Kidney (tissue), 14 donors: ENCODE measurements around the gene QRFP. TPM values are rescaled to one million over a fixed set of nuclear protein-coding genes. Genes with fewer than 3 reads are reported as not detected.

Source experiments
- DNase-seq, 5 donors: peaks; one replicate each; pipeline ENCODE4 v3.0.0-alpha.2; 2013 to 2020
- FAIRE-seq: peaks from 2 replicates; lab custom pipeline; 2012; peaks lifted over from hg19 to GRCh38; lab: Jason Lieb, UNC
- H3K27ac ChIP-seq, 2 donors: one replicate each; pipeline ENCODE4 v1.7.0; 2013; ENCODE audit warnings: low read depth in 2 of 2, low read length in 2 of 2, inconsistent platforms in 1 of 2
- H3K27me3 ChIP-seq: one replicate; pipeline ENCODE4 v1.7.1; 2013; ENCODE audit warnings: low read length, inconsistent platforms; ENCODE audit not compliant: control insufficient read depth, insufficient read depth
- H3K36me3 ChIP-seq, 3 donors: one replicate each; pipeline versions ENCODE4 v1.7.0 to v1.7.1; 2013; ENCODE audit warnings: low read length in 3 of 3, control low read depth in 1 of 3, inconsistent platforms in 1 of 3; ENCODE audit not compliant: insufficient read depth in 3 of 3, control insufficient read depth in 2 of 3
- H3K4me1 ChIP-seq, 3 donors: one replicate each; pipeline versions ENCODE4 v1.7.0 to v1.7.1; 2013; ENCODE audit warnings: low read length in 3 of 3, inconsistent platforms in 1 of 3, low read depth in 1 of 3; ENCODE audit not compliant: control insufficient read depth in 2 of 3, insufficient read depth in 2 of 3
- H3K4me3 ChIP-seq, 3 donors: one replicate each; pipeline versions ENCODE4 v1.7.0 to v1.8.1; 2013; ENCODE audit warnings: low read length in 3 of 3, control low read depth in 1 of 3, inconsistent platforms in 1 of 3
- H3K9ac ChIP-seq, 3 donors: one replicate each; pipeline versions ENCODE4 v1.7.0 to v1.7.1; 2013; ENCODE audit warnings: low read length in 3 of 3, control low read depth in 1 of 3, inconsistent platforms in 1 of 3
- H3K9me3 ChIP-seq, 3 donors: one replicate each; pipeline versions ENCODE4 v1.7.0 to v1.7.1; 2013; ENCODE audit warnings: low read length in 3 of 3, control low read depth in 1 of 3, inconsistent platforms in 1 of 3; ENCODE audit not compliant: control insufficient read depth in 2 of 3, insufficient read depth in 1 of 3
- intact Hi-C: fragments of 100-400 bp; cut with DNase I; formaldehyde crosslinking; loops from one replicate; pipeline ENCODE4 v1.11.1; 2022
- polyA plus RNA-seq: library from polyadenylated mRNA; stranded (reverse); fragments of 350-450 nt; fragmentation: Illumina TruSeq; extraction: RNeasy Lipid Tissue Mini Kit (QIAGEN cat#74804); gene quantifications from one replicate; pipeline ENCODE4 v1.2.3, GENCODE V29; 2014; ENCODE audit warnings: low read depth, low replicate concordance; ENCODE audit not compliant: insufficient read depth
- total RNA-seq: library from RNA; stranded (reverse); fragmentation: NEBNext Ultra II Directional; extraction: Animal tissue kit (Norgen Biotek cat#: 25700); gene quantifications from one replicate; pipeline ENCODE4 v1.2.1, GENCODE V29; 2021
- TF ChIP-seq, protein P1 (sequence below): IDR thresholded peaks from 3 replicates; pipeline ENCODE4 v1.5.1; 2012; ENCODE audit warnings: mild to moderate bottlenecking, moderate library complexity, borderline replicate concordance; ENCODE audit not compliant: insufficient read depth; ENCODE audit errors: extremely low read depth
- donor health status: control.
- donor health status: control.
- donor health status: control.
- donor health status: control.
- donor health status: control.
- donor health status: DM: yes; HTN: yes; CAD: no.
- donor health status: Normal renal cell carcinoma (clear cell type).

Gene QRFP
- total and polyA plus RNA-seq, 2 donors from 2014 or later = not detected

DNA sequence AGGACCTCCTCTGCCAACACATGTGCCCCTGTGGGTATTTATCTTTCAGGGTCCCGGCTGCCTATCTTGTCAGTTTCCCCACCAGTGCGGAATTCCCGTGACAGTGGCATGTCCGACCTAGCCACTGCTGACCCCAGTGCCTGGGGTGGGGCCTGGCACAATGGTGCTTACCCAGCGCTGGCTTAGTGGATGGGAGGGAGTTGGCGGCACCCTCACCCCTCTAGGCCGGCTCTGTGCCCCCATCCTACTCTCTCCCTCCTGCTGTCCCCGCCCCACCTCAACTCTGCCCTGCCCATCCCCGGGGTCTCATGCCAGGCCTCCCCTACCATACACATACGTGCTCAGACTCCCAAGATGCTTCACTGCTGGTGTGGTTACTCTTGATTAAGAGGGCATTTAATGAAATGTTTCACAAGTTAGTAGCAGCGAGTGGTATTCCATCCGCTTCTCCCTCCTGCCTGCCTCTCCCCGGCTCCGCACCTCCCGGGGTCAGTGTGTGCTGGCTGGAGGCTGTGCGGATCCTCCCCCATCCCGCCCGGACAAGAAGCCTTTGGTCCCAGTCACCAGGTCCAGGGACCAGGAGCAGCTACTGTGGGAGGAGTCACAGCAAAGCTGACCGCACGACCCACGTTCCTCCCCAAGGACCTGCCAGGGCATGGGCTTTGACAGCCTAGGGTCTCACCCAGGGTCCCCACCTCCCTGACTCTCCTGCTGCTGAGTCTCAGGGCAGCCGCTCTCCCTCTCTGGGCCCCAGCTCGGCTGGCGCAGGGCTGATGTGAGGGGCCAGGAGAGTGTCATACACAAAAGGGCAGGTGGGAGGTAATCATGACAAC lies 9.5 kb upstream of the QRFP start:
- TF ChIP-seq, protein P1, sequence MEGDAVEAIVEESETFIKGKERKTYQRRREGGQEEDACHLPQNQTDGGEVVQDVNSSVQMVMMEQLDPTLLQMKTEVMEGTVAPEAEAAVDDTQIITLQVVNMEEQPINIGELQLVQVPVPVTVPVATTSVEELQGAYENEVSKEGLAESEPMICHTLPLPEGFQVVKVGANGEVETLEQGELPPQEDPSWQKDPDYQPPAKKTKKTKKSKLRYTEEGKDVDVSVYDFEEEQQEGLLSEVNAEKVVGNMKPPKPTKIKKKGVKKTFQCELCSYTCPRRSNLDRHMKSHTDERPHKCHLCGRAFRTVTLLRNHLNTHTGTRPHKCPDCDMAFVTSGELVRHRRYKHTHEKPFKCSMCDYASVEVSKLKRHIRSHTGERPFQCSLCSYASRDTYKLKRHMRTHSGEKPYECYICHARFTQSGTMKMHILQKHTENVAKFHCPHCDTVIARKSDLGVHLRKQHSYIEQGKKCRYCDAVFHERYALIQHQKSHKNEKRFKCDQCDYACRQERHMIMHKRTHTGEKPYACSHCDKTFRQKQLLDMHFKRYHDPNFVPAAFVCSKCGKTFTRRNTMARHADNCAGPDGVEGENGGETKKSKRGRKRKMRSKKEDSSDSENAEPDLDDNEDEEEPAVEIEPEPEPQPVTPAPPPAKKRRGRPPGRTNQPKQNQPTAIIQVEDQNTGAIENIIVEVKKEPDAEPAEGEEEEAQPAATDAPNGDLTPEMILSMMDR = no peak
- H3K27ac ChIP-seq = no peak overlapping the region
- FAIRE-seq (no peak), DNase-seq (peak in 1 of 5 donors; percentile 57)
- no peaks in the 10 kb centered on the region for H3K4me1 ChIP-seq
- no peaks in the 10 kb centered on the region for H3K27me3 ChIP-seq
- H3K9ac ChIP-seq = no peak overlapping the region
- no peak overlapping the region for H3K4me3 ChIP-seq
- intact Hi-C loops = no loop called here
- no peaks in the 10 kb centered on the region for H3K36me3 ChIP-seq
- no peaks in the 10 kb centered on the region for H3K9me3 ChIP-seq

DNA sequence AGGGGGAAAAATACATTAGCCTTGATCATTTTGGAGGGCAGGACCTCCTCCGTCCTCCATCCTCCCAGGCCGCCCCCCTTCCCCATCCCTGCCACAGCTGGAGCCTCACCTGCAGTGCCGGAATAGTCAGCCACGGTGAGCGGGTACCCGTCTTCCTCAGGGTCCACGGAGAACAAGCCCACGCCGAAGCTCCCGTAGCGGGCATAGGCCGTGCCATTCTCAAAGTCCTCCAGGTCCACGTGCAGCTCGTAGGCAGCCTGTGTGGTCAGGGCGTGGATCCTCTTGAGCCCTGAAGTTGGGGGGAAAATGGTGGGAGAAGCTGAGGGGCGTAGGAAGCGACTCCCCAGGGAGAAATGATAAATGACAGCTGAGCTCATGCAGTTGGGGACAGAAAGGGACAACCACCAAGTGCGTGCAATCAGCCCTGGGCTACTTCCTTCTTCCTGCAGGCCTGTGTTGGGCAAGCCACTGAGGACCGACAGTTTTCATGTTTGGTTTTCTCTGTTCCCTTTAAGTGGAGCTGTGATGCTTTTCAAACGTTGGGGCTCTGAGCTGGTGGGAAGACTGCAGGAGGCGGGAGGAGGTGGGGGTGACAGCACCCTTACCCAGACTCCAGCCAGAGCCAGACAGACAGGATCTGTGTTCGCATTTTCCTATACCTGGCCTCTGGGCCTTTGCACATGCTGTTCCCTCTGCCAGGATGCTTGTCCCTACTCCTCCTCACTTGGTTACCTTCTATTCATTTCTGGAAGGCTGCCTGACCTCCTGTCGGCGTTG lies 8.7 kb upstream of the QRFP start:
- H3K27me3 ChIP-seq = no peaks in the 10 kb centered on the region
- FAIRE-seq = no peak
- TF ChIP-seq, protein P1 = no peak

DNA sequence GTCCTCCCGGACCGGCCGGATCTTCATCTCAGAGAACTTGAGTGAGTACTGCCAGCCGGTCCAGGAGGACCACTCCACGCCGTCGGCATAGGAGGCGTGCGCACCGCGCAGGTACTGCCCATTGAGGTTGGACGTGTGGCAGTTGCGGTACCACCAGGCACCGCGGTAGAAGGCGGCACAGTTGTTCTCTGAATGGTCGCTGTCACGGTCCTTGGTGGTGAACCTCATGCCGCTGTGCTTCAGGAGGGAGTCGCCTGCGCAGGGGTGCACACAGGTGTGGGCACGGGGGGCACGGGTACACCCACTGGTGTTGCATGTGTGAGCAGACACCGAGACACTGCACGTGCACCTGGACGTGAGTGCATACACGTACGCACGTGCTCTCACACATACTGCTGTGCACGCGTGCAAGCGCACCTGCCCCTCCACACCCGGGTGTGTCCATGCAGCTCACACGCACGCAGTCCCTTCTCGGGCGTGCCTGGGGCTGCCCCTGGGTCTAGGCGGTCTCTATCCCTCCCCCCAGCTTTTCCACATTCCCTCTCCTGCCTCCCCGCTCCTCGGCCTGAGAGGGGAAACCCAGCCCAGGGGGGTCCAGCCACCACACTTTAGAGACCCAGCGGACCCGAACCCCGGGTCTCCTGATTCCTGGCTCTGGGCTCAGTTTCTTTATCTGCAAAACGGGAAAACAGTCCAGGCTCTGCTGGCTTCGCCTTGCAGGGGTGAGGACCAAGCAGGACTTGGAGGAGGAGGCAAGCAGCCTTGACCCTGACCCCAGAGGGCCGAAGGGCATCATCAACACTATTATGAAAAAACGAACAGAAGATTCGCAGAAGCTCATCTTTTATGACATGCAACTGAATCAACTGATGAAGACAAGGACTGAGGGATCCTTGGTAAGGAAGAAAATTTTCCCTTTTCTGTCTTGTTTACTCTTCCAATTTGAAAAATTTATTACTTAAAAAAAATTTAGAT lies 7.7 kb upstream of the QRFP start:
- H3K27me3 ChIP-seq = no peaks in the 10 kb centered on the region
- no peaks in the 10 kb centered on the region for H3K4me1 ChIP-seq
- intact Hi-C loops = no loop called here
- H3K9me3 ChIP-seq = no peaks in the 10 kb centered on the region
- TF ChIP-seq, protein P1 = no peak
- no peak overlapping the region for H3K27ac ChIP-seq
- DNase-seq = no peak
- FAIRE-seq = no peak
- H3K4me3 ChIP-seq = no peak overlapping the region
- no peaks in the 10 kb centered on the region for H3K36me3 ChIP-seq
- H3K9ac ChIP-seq = no peak overlapping the region

More for the DNA sequence above, 8.7 kb upstream of the QRFP start:
- Histone ChIP-seq H3K9ac (no peak overlapping the region), H3K4me1 (no peaks in the 10 kb centered on the region), H3K4me3 (no peak overlapping the region), H3K36me3 (no peaks in the 10 kb centered on the region), H3K9me3 (no peaks in the 10 kb centered on the region), H3K27ac (no peak overlapping the region)
- intact Hi-C loops = no loop called here
- DNase-seq = no peak
